Measurements from ENCODE around the gene OGDH. TPM values are rescaled to one million over a fixed set of nuclear protein-coding genes. Genes with fewer than 3 reads are reported as not detected.
A peak's percentile ranks its signal among the peaks of the same experiment; 100 is the strongest.
"Not testable (repeated sequence)": the region's sequence is repeated elsewhere in the genome, so short reads cannot be mapped to it uniquely, and the experiment has no call there.

OGDH gene
- total and polyA plus RNA-seq, 4 experiments from 2014 or later: 42.2 to 126 (median 88.8) TPM

- H3K4me1 Mint-ChIP-seq: peaks cover 5 to 10% (median 8%) of the 10 kb centered on the region in 4 donors
- H3K9me3 Mint-ChIP-seq: no peaks in the 10 kb centered on the region
- H3K9me3 ChIP-seq (ENCODE audit: control insufficient read depth in 1 of 2, low read length in 2 of 2): no peaks in the 10 kb centered on the region
- H3K27ac Mint-ChIP-seq: no peak overlapping the region
- H3K27ac ChIP-seq (ENCODE audit: low read depth, low read length): no peak overlapping the region
- H3K36me3 Mint-ChIP-seq: no peaks in the 10 kb centered on the region
- intact Hi-C loops (cut with micrococcal nuclease): no loop called here
- no peak overlapping the region for H3K4me3 ChIP-seq (ENCODE audit: low read length in 2 of 2)
- H3K27me3 Mint-ChIP-seq: no peaks in the 10 kb centered on the region
- no peaks in the 10 kb centered on the region for H3K27me3 ChIP-seq (ENCODE audit: insufficient read depth, low read length)
- DNase-seq: no peak
- ChIA-PET CTCF (ENCODE audit: partially characterized antibody) (interaction anchor here (0.7 to 1.7 kb wide), 7 partner anchors 9 to 266 kb away, joined by 3 to 5 read pairs (median 3); partner anchors contain the start of gene TMED4), POLR2A (ENCODE audit: partially characterized antibody) (interaction anchor here (0.7 to 2.6 kb wide), 5 partner anchors 9 to 257 kb away, joined by 3 to 16 read pairs (median 5); partner anchors contain the start of genes H2AZ2 and TMED4)
- H3K4me1 ChIP-seq (ENCODE audit: insufficient read depth, low read length): no peaks in the 10 kb centered on the region
- no peak overlapping the region for H3K4me3 Mint-ChIP-seq
- H3K36me3 ChIP-seq (ENCODE audit: insufficient read depth, low read length): no peaks in the 10 kb centered on the region
Observed at GRCh38 chr7:44590910-44591309, 15.5 kb upstream of the OGDH start.

- no peaks in the 10 kb centered on the region for H3K27me3 ChIP-seq (ENCODE audit: insufficient read depth, low read length)
- H3K4me1 ChIP-seq (ENCODE audit: insufficient read depth, low read length): no peaks in the 10 kb centered on the region
- H3K4me3 ChIP-seq (ENCODE audit: low read length in 2 of 2): no peak overlapping the region
- POLR2A ChIA-PET (ENCODE audit: partially characterized antibody): interaction anchor here (2.4 kb wide), 1 partner anchor 10 kb away, joined by 7 read pairs; the partner anchor contains the start of gene OGDH
- H3K9me3 Mint-ChIP-seq: peaks cover 0 to 1% (median 0%) of the 10 kb centered on the region in 8 donors
- CTCF ChIA-PET (ENCODE audit: partially characterized antibody): interaction anchor here (0.6 kb wide), 1 partner anchor 45 kb away, joined by 3 read pairs; no protein-coding TSS in a partner anchor
- no peak overlapping the region for H3K27ac ChIP-seq (ENCODE audit: low read depth, low read length)
- no peaks in the 10 kb centered on the region for H3K36me3 ChIP-seq (ENCODE audit: insufficient read depth, low read length)
- no peaks in the 10 kb centered on the region for H3K27me3 Mint-ChIP-seq
- no peaks in the 10 kb centered on the region for H3K9me3 ChIP-seq (ENCODE audit: control insufficient read depth in 1 of 2, low read length in 2 of 2)
- H3K4me1 Mint-ChIP-seq: peaks cover 0 to 3% (median 0%) of the 10 kb centered on the region in 4 donors
- H3K36me3 Mint-ChIP-seq: no peaks in the 10 kb centered on the region
- DNase-seq: no peak
- H3K27ac Mint-ChIP-seq: peak overlapping the region in 1 of 7 donors; percentile 76
- intact Hi-C loops (cut with micrococcal nuclease): no loop called here
- no peak overlapping the region for H3K4me3 Mint-ChIP-seq
Observed at GRCh38 chr7:44595934-44596635, 10.3 kb upstream of the OGDH start.

GRCh38 chr7:44597181-44597580 is 9.2 kb upstream of the OGDH start:
- H3K4me1 Mint-ChIP-seq; H3K4me3 ChIP-seq (ENCODE audit: low read length in 2 of 2); DNase-seq; CTCF ChIA-PET (ENCODE audit: partially characterized antibody); H3K27ac ChIP-seq (ENCODE audit: low read depth, low read length); intact Hi-C loops (cut with micrococcal nuclease); H3K4me1 ChIP-seq (ENCODE audit: insufficient read depth, low read length); H3K36me3 ChIP-seq (ENCODE audit: insufficient read depth, low read length); H3K27me3 ChIP-seq (ENCODE audit: insufficient read depth, low read length); H3K9me3 ChIP-seq (ENCODE audit: control insufficient read depth in 1 of 2, low read length in 2 of 2); H3K4me3 Mint-ChIP-seq; H3K36me3 Mint-ChIP-seq; H3K27ac Mint-ChIP-seq; H3K9me3 Mint-ChIP-seq; H3K27me3 Mint-ChIP-seq: not testable (repeated sequence)
- POLR2A ChIA-PET (ENCODE audit: partially characterized antibody): interaction anchor here (1.6 to 2.4 kb wide), 2 partner anchors 9 to 200 kb away, joined by 3 to 7 read pairs; partner anchors contain the start of genes OGDH and PPIA

- Mint-ChIP-seq H3K9me3 (peaks cover 0 to 1% (median 0%) of the 10 kb centered on the region in 8 donors), H3K27ac (peak overlapping the region in 1 of 7 donors; percentile 42), H3K36me3 (no peaks in the 10 kb centered on the region), H3K27me3 (no peaks in the 10 kb centered on the region), H3K4me1 (no peaks in the 10 kb centered on the region), H3K4me3 (no peak overlapping the region)
- ChIA-PET CTCF (ENCODE audit: partially characterized antibody) (interaction anchor here (0.6 to 1.4 kb wide), 3 partner anchors 100 to 537 kb away, joined by 3 to 5 read pairs (median 3); no protein-coding TSS in a partner anchor), POLR2A (ENCODE audit: partially characterized antibody) (no interaction called here)
- H3K36me3 ChIP-seq (ENCODE audit: insufficient read depth, low read length): no peaks in the 10 kb centered on the region
- H3K27me3 ChIP-seq (ENCODE audit: insufficient read depth, low read length): no peaks in the 10 kb centered on the region
- no peak overlapping the region for H3K4me3 ChIP-seq (ENCODE audit: low read length in 2 of 2)
- no peaks in the 10 kb centered on the region for H3K4me1 ChIP-seq (ENCODE audit: insufficient read depth, low read length)
- H3K27ac ChIP-seq (ENCODE audit: low read depth, low read length): no peak overlapping the region
- DNase-seq: no peak
- no peaks in the 10 kb centered on the region for H3K9me3 ChIP-seq (ENCODE audit: control insufficient read depth in 1 of 2, low read length in 2 of 2)
- intact Hi-C loops (cut with micrococcal nuclease): no loop called here
Observed at GRCh38 chr7:44599222-44599621, 7.2 kb upstream of the OGDH start.

- Mint-ChIP-seq H3K27ac (no peak overlapping the region), H3K9me3 (peaks cover 0 to 5% (median 0%) of the 10 kb centered on the region in 8 donors), H3K4me1 (peaks cover 5 to 20% (median 14%) of the 10 kb centered on the region in 4 donors), H3K36me3 (peaks cover 4 to 14% of the 10 kb centered on the region in 2 donors), H3K4me3 (no peak overlapping the region), H3K27me3 (peaks cover 0 to 2% of the 10 kb centered on the region in 2 donors)
- intact Hi-C loops (cut with micrococcal nuclease): no loop called here
- H3K4me3 ChIP-seq (ENCODE audit: low read length in 2 of 2): no peak overlapping the region
- H3K27ac ChIP-seq (ENCODE audit: low read depth, low read length): no peak overlapping the region
- no peaks in the 10 kb centered on the region for H3K36me3 ChIP-seq (ENCODE audit: insufficient read depth, low read length)
- ChIA-PET POLR2A (ENCODE audit: partially characterized antibody) (interaction anchor here (0.7 to 28.5 kb wide), 2 partner anchors 20 to 26 kb away, joined by 3 to 1226 read pairs; no protein-coding TSS in a partner anchor), CTCF (ENCODE audit: partially characterized antibody) (no interaction called here)
- no peak for DNase-seq
- no peaks in the 10 kb centered on the region for H3K27me3 ChIP-seq (ENCODE audit: insufficient read depth, low read length)
- peaks cover 14% of the 10 kb centered on the region for H3K4me1 ChIP-seq (ENCODE audit: insufficient read depth, low read length)
- H3K9me3 ChIP-seq (ENCODE audit: control insufficient read depth in 1 of 2, low read length in 2 of 2): no peaks in the 10 kb centered on the region
Observed at GRCh38 chr7:44602576-44602910, 3.9 kb upstream of the OGDH start.

GRCh38 chr7:44603193-44603592 is 3.2 kb upstream of the OGDH start:
- no peak overlapping the region for H3K27ac Mint-ChIP-seq
- no peak overlapping the region for H3K4me3 ChIP-seq (ENCODE audit: low read length in 2 of 2)
- peaks cover 0 to 2% of the 10 kb centered on the region in 2 donors for H3K27me3 Mint-ChIP-seq
- intact Hi-C loops (cut with micrococcal nuclease): no loop called here
- H3K9me3 ChIP-seq (ENCODE audit: control insufficient read depth in 1 of 2, low read length in 2 of 2): no peaks in the 10 kb centered on the region
- CTCF ChIA-PET (ENCODE audit: partially characterized antibody): interaction anchor here (0.6 to 1.4 kb wide), 2 partner anchors 21 to 30 kb away, joined by 3 read pairs; partner anchors contain the start of gene TMED4
- H3K27me3 ChIP-seq (ENCODE audit: insufficient read depth, low read length): no peaks in the 10 kb centered on the region
- H3K36me3 ChIP-seq (ENCODE audit: insufficient read depth, low read length): no peaks in the 10 kb centered on the region
- no peak for DNase-seq
- peaks cover 0 to 5% (median 0%) of the 10 kb centered on the region in 8 donors for H3K9me3 Mint-ChIP-seq
- no peak overlapping the region for H3K4me3 Mint-ChIP-seq
- POLR2A ChIA-PET (ENCODE audit: partially characterized antibody): interaction anchor here (28.5 kb wide), 1 partner anchor 26 kb away, joined by 1226 read pairs; no protein-coding TSS in a partner anchor
- peaks cover 8 to 27% (median 19%) of the 10 kb centered on the region in 4 donors for H3K4me1 Mint-ChIP-seq
- no peak overlapping the region for H3K27ac ChIP-seq (ENCODE audit: low read depth, low read length)
- H3K36me3 Mint-ChIP-seq: peaks cover 4 to 16% of the 10 kb centered on the region in 2 donors
- H3K4me1 ChIP-seq (ENCODE audit: insufficient read depth, low read length): peaks cover 20% of the 10 kb centered on the region

- H3K4me3 ChIP-seq (ENCODE audit: low read length in 2 of 2): no peak overlapping the region
- H3K36me3 Mint-ChIP-seq: peaks cover 4 to 22% of the 10 kb centered on the region in 2 donors
- H3K36me3 ChIP-seq (ENCODE audit: insufficient read depth, low read length): no peaks in the 10 kb centered on the region
- peaks cover 0 to 4% (median 0%) of the 10 kb centered on the region in 8 donors for H3K9me3 Mint-ChIP-seq
- H3K27me3 Mint-ChIP-seq: peaks cover 0 to 2% of the 10 kb centered on the region in 2 donors
- peak overlapping the region in 4 of 8 donors; percentile 20 to 96 (median 37) for H3K4me3 Mint-ChIP-seq
- no peak for DNase-seq
- H3K27me3 ChIP-seq (ENCODE audit: insufficient read depth, low read length): no peaks in the 10 kb centered on the region
- H3K27ac Mint-ChIP-seq: peak overlapping the region; percentile 41 to 100 (median 99)
- ChIA-PET POLR2A (ENCODE audit: partially characterized antibody) (interaction anchor here (1.2 to 28.5 kb wide), 7 partner anchors 8 to 480 kb away, joined by 3 to 1226 read pairs (median 7); partner anchors contain the start of genes H2AZ2, NUDCD3 and TMED4), CTCF (ENCODE audit: partially characterized antibody) (interaction anchor here (1.1 to 6.8 kb wide), 4 partner anchors 27 to 193 kb away, joined by 3 to 48 read pairs (median 10); no protein-coding TSS in a partner anchor)
- peaks cover 16 to 44% (median 33%) of the 10 kb centered on the region in 4 donors for H3K4me1 Mint-ChIP-seq
- H3K27ac ChIP-seq (ENCODE audit: low read depth, low read length): no peak overlapping the region
- H3K4me1 ChIP-seq (ENCODE audit: insufficient read depth, low read length): peaks cover 38% of the 10 kb centered on the region
- intact Hi-C loops (cut with micrococcal nuclease): loop anchor here (5.0 kb wide), 1 partner anchor 33 kb away; the partner anchor contains the start of gene DDX56
- no peaks in the 10 kb centered on the region for H3K9me3 ChIP-seq (ENCODE audit: control insufficient read depth in 1 of 2, low read length in 2 of 2)
Observed at GRCh38 chr7:44604941-44605340, 1.5 kb upstream of the OGDH start.
